ENCODE data around the gene HGD. TPM values are rescaled to one million over a fixed set of nuclear protein-coding genes. Genes with fewer than 3 reads are reported as not detected.

HGD gene
- total RNA-seq, 1 donor from 2014 or later, result not detected

- Mint-ChIP-seq H3K27ac (ENCODE audit: unreplicated experiment) (no peak overlapping the region), H3K27me3 (ENCODE audit: unreplicated experiment) (no peaks in the 10 kb centered on the region), H3K4me1 (ENCODE audit: unreplicated experiment) (peaks cover 15% of the 10 kb centered on the region), H3K9me3 (ENCODE audit: unreplicated experiment) (no peaks in the 10 kb centered on the region), H3K36me3 (ENCODE audit: low read depth, unreplicated experiment) (peaks cover 4% of the 10 kb centered on the region), H3K4me3 (ENCODE audit: unreplicated experiment) (no peak overlapping the region)
- DNase-seq (ENCODE audit: low spot score), result no peak
- TF ChIP-seq, protein P1, sequence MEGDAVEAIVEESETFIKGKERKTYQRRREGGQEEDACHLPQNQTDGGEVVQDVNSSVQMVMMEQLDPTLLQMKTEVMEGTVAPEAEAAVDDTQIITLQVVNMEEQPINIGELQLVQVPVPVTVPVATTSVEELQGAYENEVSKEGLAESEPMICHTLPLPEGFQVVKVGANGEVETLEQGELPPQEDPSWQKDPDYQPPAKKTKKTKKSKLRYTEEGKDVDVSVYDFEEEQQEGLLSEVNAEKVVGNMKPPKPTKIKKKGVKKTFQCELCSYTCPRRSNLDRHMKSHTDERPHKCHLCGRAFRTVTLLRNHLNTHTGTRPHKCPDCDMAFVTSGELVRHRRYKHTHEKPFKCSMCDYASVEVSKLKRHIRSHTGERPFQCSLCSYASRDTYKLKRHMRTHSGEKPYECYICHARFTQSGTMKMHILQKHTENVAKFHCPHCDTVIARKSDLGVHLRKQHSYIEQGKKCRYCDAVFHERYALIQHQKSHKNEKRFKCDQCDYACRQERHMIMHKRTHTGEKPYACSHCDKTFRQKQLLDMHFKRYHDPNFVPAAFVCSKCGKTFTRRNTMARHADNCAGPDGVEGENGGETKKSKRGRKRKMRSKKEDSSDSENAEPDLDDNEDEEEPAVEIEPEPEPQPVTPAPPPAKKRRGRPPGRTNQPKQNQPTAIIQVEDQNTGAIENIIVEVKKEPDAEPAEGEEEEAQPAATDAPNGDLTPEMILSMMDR (IDR thresholded peaks at IDR 0.05; ENCODE audit: unreplicated experiment), result no peak
These were observed 35.1 kb downstream of the HGD start for GRCh38 chr3:120646771-120647432.

- DNase-seq (ENCODE audit: low spot score), result no peak
- TF ChIP-seq, protein P1 (IDR thresholded peaks at IDR 0.05; ENCODE audit: unreplicated experiment), result no peak
- H3K36me3 Mint-ChIP-seq (ENCODE audit: low read depth, unreplicated experiment), result peaks cover 2% of the 10 kb centered on the region
- H3K9me3 Mint-ChIP-seq (ENCODE audit: unreplicated experiment), result no peaks in the 10 kb centered on the region
- H3K4me3 Mint-ChIP-seq (ENCODE audit: unreplicated experiment), result no peak overlapping the region
- no peaks in the 10 kb centered on the region for H3K27me3 Mint-ChIP-seq (ENCODE audit: unreplicated experiment)
- H3K4me1 Mint-ChIP-seq (ENCODE audit: unreplicated experiment), result peaks cover 15% of the 10 kb centered on the region
- H3K27ac Mint-ChIP-seq (ENCODE audit: unreplicated experiment), result no peak overlapping the region
These were observed 36.8 kb downstream of the HGD start for GRCh38 chr3:120645083-120645845.

DNA sequence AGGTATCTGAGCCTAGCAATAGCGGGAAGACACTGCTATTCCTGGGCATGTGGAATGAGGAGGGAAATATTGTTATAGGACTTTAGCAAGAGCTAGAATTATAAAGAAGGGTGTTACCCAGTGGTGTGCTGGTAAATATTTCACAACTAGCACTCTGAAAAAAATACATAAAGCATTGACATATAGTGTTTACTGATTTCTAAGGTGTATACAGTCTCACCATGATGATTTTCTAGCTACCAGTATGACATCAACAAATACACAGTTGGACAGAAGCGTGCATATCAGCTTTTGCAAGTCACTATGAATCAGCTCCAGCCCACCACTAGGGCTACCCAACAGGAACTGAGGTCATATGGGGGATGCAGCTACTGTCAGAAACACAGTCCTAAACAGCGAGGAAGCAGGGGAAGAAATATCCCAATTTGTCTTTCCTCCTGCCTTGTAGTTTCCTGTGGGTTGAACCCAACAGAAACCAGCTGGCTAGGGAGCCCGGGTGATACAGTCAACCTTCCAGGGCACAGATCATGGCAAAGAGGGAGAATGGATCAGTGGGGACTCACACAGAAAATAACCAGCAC is 39.6 kb downstream of the HGD start:
- no peak overlapping the region for H3K4me3 Mint-ChIP-seq (ENCODE audit: unreplicated experiment)
- H3K27me3 Mint-ChIP-seq (ENCODE audit: unreplicated experiment), result no peaks in the 10 kb centered on the region
- H3K9me3 Mint-ChIP-seq (ENCODE audit: unreplicated experiment), result no peaks in the 10 kb centered on the region
- no peaks in the 10 kb centered on the region for H3K36me3 Mint-ChIP-seq (ENCODE audit: low read depth, unreplicated experiment)
- TF ChIP-seq, protein P1 (IDR thresholded peaks at IDR 0.05; ENCODE audit: unreplicated experiment), result no peak
- H3K27ac Mint-ChIP-seq (ENCODE audit: unreplicated experiment), result no peak overlapping the region
- no peak for DNase-seq (ENCODE audit: low spot score)
- H3K4me1 Mint-ChIP-seq (ENCODE audit: unreplicated experiment), result peaks cover 15% of the 10 kb centered on the region

- DNase-seq (ENCODE audit: low spot score), result no peak
- peaks cover 15% of the 10 kb centered on the region for H3K4me1 Mint-ChIP-seq (ENCODE audit: unreplicated experiment)
- H3K27me3 Mint-ChIP-seq (ENCODE audit: unreplicated experiment), result no peaks in the 10 kb centered on the region
- no peaks in the 10 kb centered on the region for H3K36me3 Mint-ChIP-seq (ENCODE audit: low read depth, unreplicated experiment)
- no peak overlapping the region for H3K27ac Mint-ChIP-seq (ENCODE audit: unreplicated experiment)
- H3K4me3 Mint-ChIP-seq (ENCODE audit: unreplicated experiment), result no peak overlapping the region
- TF ChIP-seq, protein P1 (IDR thresholded peaks at IDR 0.05; ENCODE audit: unreplicated experiment), result no peak
- no peaks in the 10 kb centered on the region for H3K9me3 Mint-ChIP-seq (ENCODE audit: unreplicated experiment)
These were observed 40.3 kb downstream of the HGD start for GRCh38 chr3:120641696-120642246.

Data from endothelial cell (in vitro differentiated cells).